Thyroid gland (tissue), 4 donors: ENCODE data around the gene EYS.

Experiments
- CTCF ChIP-seq, 6 experiments: fragments of 200-600 bp in 3 of 6; fragments of 450-650 bp in 3 of 6; sonication (generic) in 3 of 6; IDR thresholded peaks; one replicate each; pipeline ENCODE4 v1.5.1; 2016 to 2019; ENCODE audit warnings: antibody characterized with exemption in 6 of 6, mild to moderate bottlenecking in 2 of 6, inconsistent platforms in 1 of 6, moderate library complexity in 1 of 6
- POLR2A ChIP-seq, 2 donors: fragments of 450-650 bp; IDR thresholded peaks; one replicate each; pipeline ENCODE4 v1.6.1; 2017; ENCODE audit warnings: antibody characterized with exemption in 2 of 2, mild to moderate bottlenecking in 2 of 2, moderate library complexity in 1 of 2

GRCh38 chr6:64969139-64969538, 737.9 kb downstream of the EYS start:
- no peak for TF ChIP-seq POLR2A (IDR thresholded peaks at IDR 0.05)
- no peak for TF ChIP-seq CTCF (IDR thresholded peaks at IDR 0.05)
